Keratinocyte (primary cell): ENCODE results near the gene ENG. TPM values are rescaled to one million over a fixed set of nuclear protein-coding genes. Genes with fewer than 3 reads are reported as not detected.

Experiments used
- DNase-seq: peaks from one replicate; pipeline ENCODE4 v3.0.0-alpha.2; 2011; ENCODE audit warnings: low read depth, missing footprints, low spot score
- FAIRE-seq: peaks from 2 replicates; lab custom pipeline; 2011; peaks lifted over from hg19 to GRCh38; lab: Jason Lieb, UNC
- H2AFZ ChIP-seq: 2 replicates; pipeline ENCODE4 v1.6.0; 2012; ENCODE audit warnings: low read length, control low read depth, inconsistent platforms; ENCODE audit not compliant: control insufficient read depth
- H3K27ac ChIP-seq: 2 replicates; pipeline ENCODE4 v1.5.1; 2011; ENCODE audit warnings: low read length; ENCODE audit not compliant: control insufficient read depth, insufficient read depth
- H3K27me3 ChIP-seq: 3 replicates; pipeline ENCODE4 v1.6.0; 2011; ENCODE audit warnings: low read length; ENCODE audit not compliant: control insufficient read depth, insufficient read depth; ENCODE audit errors: extremely low read depth
- H3K36me3 ChIP-seq, 2 experiments: 2 replicates in 1 of 2; 3 replicates in 1 of 2; pipeline ENCODE4 v1.5.1; 2011; ENCODE audit warnings: low read length in 2 of 2, mild to moderate bottlenecking in 1 of 2; ENCODE audit not compliant: control insufficient read depth in 2 of 2, insufficient read depth in 2 of 2; ENCODE audit errors: extremely low read depth in 1 of 2
- H3K4me1 ChIP-seq: 3 replicates; pipeline ENCODE4 v1.5.1; 2011; ENCODE audit warnings: low read length; ENCODE audit not compliant: control insufficient read depth, insufficient read depth; ENCODE audit errors: extremely low read depth
- H3K4me2 ChIP-seq: 3 replicates; pipeline ENCODE4 v1.6.0; 2011; ENCODE audit warnings: low read depth, low read length; ENCODE audit not compliant: control insufficient read depth, insufficient read depth; ENCODE audit errors: extremely low read depth
- H3K4me3 ChIP-seq, 3 experiments: fragments of 200-600 bp in 1 of 3; sonication (generic) in 1 of 3; 2 replicates in 2 of 3; 3 replicates in 1 of 3; pipeline ENCODE4 v1.5.1; 2011 to 2016; ENCODE audit warnings: low read length in 3 of 3, mild to moderate bottlenecking in 3 of 3, control low read depth in 2 of 3, inconsistent platforms in 1 of 3, low read depth in 1 of 3, mixed read lengths in 1 of 3, mixed run types in 1 of 3, moderate library complexity in 1 of 3; ENCODE audit not compliant: control insufficient read depth in 2 of 3, insufficient read depth in 2 of 3; ENCODE audit errors: extremely low read depth in 1 of 3
- H3K79me2 ChIP-seq: 2 replicates; pipeline ENCODE4 v1.6.0; 2012; ENCODE audit warnings: low read length; ENCODE audit not compliant: control insufficient read depth, insufficient read depth
- H3K9ac ChIP-seq: 3 replicates; pipeline ENCODE4 v1.6.0; 2011; ENCODE audit warnings: low read length; ENCODE audit not compliant: control insufficient read depth, insufficient read depth; ENCODE audit errors: extremely low read depth
- H3K9me1 ChIP-seq: 3 replicates; pipeline ENCODE4 v1.6.0; 2011; ENCODE audit warnings: low read length; ENCODE audit not compliant: control insufficient read depth, insufficient read depth; ENCODE audit errors: extremely low read depth
- H3K9me3 ChIP-seq: 2 replicates; pipeline ENCODE4 v1.5.1; 2012; ENCODE audit warnings: low read depth, low read length; ENCODE audit not compliant: control insufficient read depth
- H4K20me1 ChIP-seq: 3 replicates; pipeline ENCODE4 v1.6.0; 2011; ENCODE audit warnings: low read length; ENCODE audit not compliant: control insufficient read depth, insufficient read depth; ENCODE audit errors: extremely low read depth
- EZH2 ChIP-seq: IDR thresholded peaks from one replicate; pipeline ENCODE4 v1.6.1; 2012; ENCODE audit warnings: inconsistent platforms, mild to moderate bottlenecking, low read length, moderate library complexity
- dilution Hi-C: fragments of 300-500 bp; cut with MboI; formaldehyde crosslinking; loops from one replicate; pipeline ENCODE4 v1.7.0; 2020; ENCODE audit warnings: low sequenced_read_pairs; ENCODE audit not compliant: extremely low pct_ligation_motif_present
- polyA plus RNA-seq, 5 experiments: library from polyadenylated mRNA; depleted of rRNA in 3 of 5; stranded (reverse) in 3 of 5; stranded (forward) in 1 of 5; unstranded in 1 of 5; fragments of >200 nt; gene quantifications; 1 replicate in 1 of 5; 2 replicates in 3 of 5; 3 replicates in 1 of 5; pipeline versions ENCODE4 v1.2.1 to v1.2.3, GENCODE V29; 2011 to 2012; ENCODE audit warnings: missing spikeins in 2 of 5, low read depth in 1 of 5, low replicate concordance in 1 of 5
- TF ChIP-seq, protein P1 (sequence below), 3 experiments: IDR thresholded peaks in 1 of 3; conservative IDR thresholded peaks in 1 of 3; optimal IDR thresholded peaks in 1 of 3; 2 replicates in 2 of 3; 3 replicates in 1 of 3; pipeline versions ENCODE3 to v1.5.1; 2011; ENCODE audit warnings: low read length in 3 of 3, mild to moderate bottlenecking in 3 of 3, moderate library complexity in 2 of 3, control low read depth in 1 of 3, inconsistent platforms in 1 of 3; ENCODE audit not compliant: insufficient read depth in 2 of 3; ENCODE audit errors: extremely low read depth in 1 of 3

ENG gene
- polyA plus RNA-seq, 1 donor (not counting 4 experiments of a cell fraction or from before 2014, with no cell fraction given) = 0.22 TPM

DNA sequence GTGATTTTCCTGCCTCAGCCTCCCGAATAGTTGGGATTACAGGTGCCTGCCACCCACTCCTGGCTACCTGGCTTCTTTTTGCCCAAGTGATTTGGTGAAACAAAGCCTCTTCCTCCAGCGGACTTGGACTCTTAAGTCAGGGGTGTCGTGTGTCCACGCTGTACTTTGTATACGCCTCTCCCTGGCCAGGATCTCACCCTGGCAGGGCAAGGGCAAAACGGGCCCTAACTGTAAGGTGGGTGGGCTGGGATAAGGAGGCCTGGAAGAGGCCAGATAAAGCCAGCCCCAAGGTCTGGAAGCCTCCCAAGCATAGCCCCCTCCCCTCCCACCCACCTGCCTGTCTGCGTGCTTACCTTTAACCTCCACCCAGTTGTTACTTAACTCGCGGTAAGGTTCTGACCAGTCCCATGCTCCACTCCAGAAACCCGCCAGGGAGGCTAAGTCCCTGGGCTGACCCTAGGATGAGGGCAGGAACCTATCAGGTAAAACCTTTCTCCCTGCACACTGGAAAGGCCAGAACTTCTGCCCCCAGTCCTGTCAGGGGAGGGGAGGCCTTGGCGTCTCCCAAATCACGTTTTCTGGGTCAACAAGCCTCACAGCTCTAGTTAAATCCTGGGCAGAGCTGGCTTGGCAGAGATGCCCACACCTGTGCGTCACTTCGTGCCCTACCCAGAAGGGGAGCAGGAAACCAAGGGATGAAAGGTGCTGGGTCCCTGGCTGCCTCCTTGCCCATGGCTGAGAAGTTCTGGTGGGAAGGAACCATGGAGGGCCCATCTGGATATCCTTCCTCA is 60.3 kb downstream of the ENG start:
- Histone ChIP-seq H3K4me3 (no peak overlapping the region), H3K9me3 (no peaks in the 10 kb centered on the region), H3K79me2 (peaks cover 18% of the 10 kb centered on the region), H3K36me3 (peaks cover 24 to 29% of the 10 kb centered on the region in 2 experiments), H3K27me3 (no peaks in the 10 kb centered on the region), H4K20me1 (peaks cover 4% of the 10 kb centered on the region), H3K9ac (no peak overlapping the region), H3K9me1 (no peaks in the 10 kb centered on the region), H2AFZ (no peak overlapping the region), H3K4me1 (no peaks in the 10 kb centered on the region), H3K27ac (no peak overlapping the region), H3K4me2 (no peak overlapping the region)
- FAIRE-seq = no peak
- TF ChIP-seq, protein P1, sequence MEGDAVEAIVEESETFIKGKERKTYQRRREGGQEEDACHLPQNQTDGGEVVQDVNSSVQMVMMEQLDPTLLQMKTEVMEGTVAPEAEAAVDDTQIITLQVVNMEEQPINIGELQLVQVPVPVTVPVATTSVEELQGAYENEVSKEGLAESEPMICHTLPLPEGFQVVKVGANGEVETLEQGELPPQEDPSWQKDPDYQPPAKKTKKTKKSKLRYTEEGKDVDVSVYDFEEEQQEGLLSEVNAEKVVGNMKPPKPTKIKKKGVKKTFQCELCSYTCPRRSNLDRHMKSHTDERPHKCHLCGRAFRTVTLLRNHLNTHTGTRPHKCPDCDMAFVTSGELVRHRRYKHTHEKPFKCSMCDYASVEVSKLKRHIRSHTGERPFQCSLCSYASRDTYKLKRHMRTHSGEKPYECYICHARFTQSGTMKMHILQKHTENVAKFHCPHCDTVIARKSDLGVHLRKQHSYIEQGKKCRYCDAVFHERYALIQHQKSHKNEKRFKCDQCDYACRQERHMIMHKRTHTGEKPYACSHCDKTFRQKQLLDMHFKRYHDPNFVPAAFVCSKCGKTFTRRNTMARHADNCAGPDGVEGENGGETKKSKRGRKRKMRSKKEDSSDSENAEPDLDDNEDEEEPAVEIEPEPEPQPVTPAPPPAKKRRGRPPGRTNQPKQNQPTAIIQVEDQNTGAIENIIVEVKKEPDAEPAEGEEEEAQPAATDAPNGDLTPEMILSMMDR (optimal IDR thresholded peaks at IDR 0.05 in 1 of 3, IDR thresholded peaks at IDR 0.05 in 1 of 3, conservative IDR thresholded peaks at IDR 0.05 in 1 of 3; ENCODE audit: extremely low read depth in 1 of 3, insufficient read depth in 2 of 3, low read length in 3 of 3) = no peak
- TF ChIP-seq EZH2 = no peak
- dilution Hi-C loops = no loop called here
- no peak for DNase-seq

DNA sequence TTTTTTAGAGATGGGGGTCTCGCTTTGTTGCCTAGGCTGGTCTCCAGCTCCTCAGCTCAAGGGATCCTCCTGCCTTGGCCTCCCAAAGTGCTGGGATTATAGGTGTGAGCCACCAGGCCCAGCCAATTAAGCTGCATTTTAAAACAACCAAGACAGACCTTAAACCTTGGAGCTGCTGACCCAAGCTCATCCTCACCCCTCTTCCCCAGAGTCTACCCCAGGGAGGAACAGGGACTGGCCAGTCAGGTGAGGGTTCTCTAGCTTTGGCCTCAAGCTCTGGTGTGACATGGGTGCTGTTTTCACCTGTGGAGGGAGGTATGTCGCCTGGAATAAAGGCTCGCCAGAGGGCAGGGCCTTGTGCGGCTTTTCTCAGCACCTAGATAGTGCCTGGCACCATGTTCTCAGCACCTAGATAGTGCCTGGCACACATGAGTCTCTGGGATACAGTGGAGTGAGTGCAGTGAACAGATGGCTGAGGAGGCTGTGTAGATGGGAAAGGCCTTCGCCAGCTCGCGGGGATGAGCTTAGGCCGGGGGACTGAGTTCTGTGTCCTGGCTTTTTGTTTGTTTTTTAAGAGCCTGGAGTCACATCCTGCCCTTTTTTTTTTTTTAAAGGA is 61.3 kb downstream of the ENG start:
- H3K4me2 ChIP-seq = no peak overlapping the region
- no peak for TF ChIP-seq EZH2
- H3K36me3 ChIP-seq = peaks cover 34 to 37% of the 10 kb centered on the region in 2 experiments

More for the DNA sequence above, 61.3 kb downstream of the ENG start:
- H3K4me3 ChIP-seq = no peak overlapping the region
- FAIRE-seq (no peak), DNase-seq (no peak)
- H3K27ac ChIP-seq = no peak overlapping the region
- H3K9me1 ChIP-seq = no peaks in the 10 kb centered on the region
- dilution Hi-C loops = no loop called here
- H3K79me2 ChIP-seq = peaks cover 28% of the 10 kb centered on the region
- no peaks in the 10 kb centered on the region for H3K4me1 ChIP-seq
- H3K27me3 ChIP-seq = no peaks in the 10 kb centered on the region
- no peak overlapping the region for H2AFZ ChIP-seq
- H3K9ac ChIP-seq = no peak overlapping the region
- H3K9me3 ChIP-seq = no peaks in the 10 kb centered on the region
- H4K20me1 ChIP-seq = peaks cover 12% of the 10 kb centered on the region
